HFFc6 (cell line): ENCODE results near the gene SON. TPM values are rescaled to one million over a fixed set of nuclear protein-coding genes. Genes with fewer than 3 reads are reported as not detected.
"Not testable (repeated sequence)": the region's sequence is repeated elsewhere in the genome, so short reads cannot be mapped to it uniquely, and the experiment has no call there.

ENCODE experiments used
- DNase-seq: peaks from one replicate; pipeline ENCODE4 v3.0.0-alpha.2; 2018
- H3K27ac Mint-ChIP-seq: 2 replicates; pipeline ENCODE4 v1.8.0; 2020; ENCODE audit warnings: mild to moderate bottlenecking, mixed read lengths
- H3K27me3 Mint-ChIP-seq: 2 replicates; pipeline ENCODE4 v1.8.0; 2021; ENCODE audit warnings: mild to moderate bottlenecking, moderate library complexity, mixed read lengths; ENCODE audit not compliant: insufficient read depth
- H3K36me3 Mint-ChIP-seq: 2 replicates; pipeline ENCODE4 v1.8.0; 2021; ENCODE audit warnings: low read depth, mixed read lengths
- H3K4me1 Mint-ChIP-seq: 2 replicates; pipeline ENCODE4 v1.8.0; 2020; ENCODE audit warnings: low read depth, mixed read lengths
- H3K4me3 Mint-ChIP-seq: 2 replicates; pipeline ENCODE4 v1.8.0; 2020; ENCODE audit warnings: mild to moderate bottlenecking, moderate library complexity, mixed read lengths
- H3K9me3 Mint-ChIP-seq: 2 replicates; pipeline ENCODE4 v1.8.0; 2020; ENCODE audit warnings: mild to moderate bottlenecking, mixed read lengths
- CTCF ChIP-seq: fragments of 200-600 bp; sonication (generic); IDR thresholded peaks from 2 replicates; pipeline ENCODE4 v1.5.0; 2021; ENCODE audit warnings: antibody characterized with exemption, mild to moderate bottlenecking
- total RNA-seq, 6 experiments: library from RNA; stranded (reverse); fragmentation: NEBNext Ultra II Directional; extraction: Animal tissue kit (Norgen Biotek cat#: 25700); gene quantifications; 2 replicates in 1 of 6; 3 replicates in 5 of 6; pipeline ENCODE4 v1.2.3, GENCODE V29; 2021

SON gene
- total RNA-seq, 6 experiments from 2014 or later, result 193 to 233 (median 219) TPM

GRCh38 chr21:33588485-33589335 is 45.9 kb downstream of the SON start, which contains the start of gene DONSON:
Gene DONSON (minus strand): TSS chr21:33588684. CDS start chr21:33588641, 43 bp downstream.
- Mint-ChIP-seq H3K27me3 (peaks cover 3% of the 10 kb centered on the region; the same call in 1 of the 2 replicates), H3K36me3 (peaks cover 12% of the 10 kb centered on the region), H3K4me1 (peaks cover 27% of the 10 kb centered on the region), H3K9me3 (no peaks in the 10 kb centered on the region), H3K4me3 (peak within 1 kb of the TSS; percentile 94), H3K27ac (peak within 1 kb of the TSS; percentile 95)
- DNase-seq, result peak; percentile 78
- TF ChIP-seq CTCF, result no peak

GRCh38 chr21:33598051-33598450 is 55.2 kb downstream of the SON start:
- Mint-ChIP-seq H3K4me1 (no peaks in the 10 kb centered on the region), H3K9me3 (no peaks in the 10 kb centered on the region)

GRCh38 chr21:33608559-33608958 is 65.7 kb downstream of the SON start:
- TF ChIP-seq CTCF, result no peak
- Mint-ChIP-seq H3K4me1 (no peaks in the 10 kb centered on the region; the same call in 1 of the 2 replicates), H3K4me3 (no peak overlapping the region), H3K36me3 (no peaks in the 10 kb centered on the region), H3K9me3 (no peaks in the 10 kb centered on the region), H3K27me3 (no peaks in the 10 kb centered on the region), H3K27ac (no peak overlapping the region)
- DNase-seq, result no peak

More at GRCh38 chr21:33598051-33598450, 55.2 kb downstream of the SON start:
- TF ChIP-seq CTCF, result no peak
- Mint-ChIP-seq H3K36me3 (peaks cover 16% of the 10 kb centered on the region), H3K27me3 (no peaks in the 10 kb centered on the region), H3K4me3 (no peak overlapping the region), H3K27ac (no peak overlapping the region)
- DNase-seq, result no peak

GRCh38 chr21:33611006-33611744 is 68.3 kb downstream of the SON start:
- DNase-seq, result no peak
- Mint-ChIP-seq H3K9me3 (no peaks in the 10 kb centered on the region), H3K4me3 (no peak overlapping the region), H3K4me1 (no peaks in the 10 kb centered on the region; the same call in 1 of the 2 replicates), H3K36me3 (no peaks in the 10 kb centered on the region), H3K27ac (no peak overlapping the region), H3K27me3 (peaks cover 2% of the 10 kb centered on the region; the same call in 1 of the 2 replicates)
- TF ChIP-seq CTCF, result no peak

GRCh38 chr21:33617565-33617964 is 74.7 kb downstream of the SON start:
- H3K36me3 Mint-ChIP-seq, result peaks cover 19% of the 10 kb centered on the region
- not testable (repeated sequence) for H3K9me3 Mint-ChIP-seq, H3K4me3 Mint-ChIP-seq, DNase-seq, H3K27me3 Mint-ChIP-seq, H3K27ac Mint-ChIP-seq, H3K4me1 Mint-ChIP-seq
